ENCODE measurements around the gene GRIN3A. TPM values are rescaled to one million over a fixed set of nuclear protein-coding genes. Genes with fewer than 3 reads are reported as not detected.

Gene GRIN3A
- total RNA-seq, 4 donors from 2014 or later: 0.21 TPM; not detected in 3

- Histone ChIP-seq H3K27ac (no peak overlapping the region), H3K36me3 (no peaks in the 10 kb centered on the region), H3K27me3 (peaks cover 4% of the 10 kb centered on the region), H3K4me3 (no peak overlapping the region), H3K9me3 (no peaks in the 10 kb centered on the region), H3K4me1 (no peaks in the 10 kb centered on the region)
- TF ChIP-seq POLR2A (IDR thresholded peaks at IDR 0.05) (no peak), POLR2AphosphoS5 (IDR thresholded peaks at IDR 0.05) (no peak), EP300 (IDR thresholded peaks at IDR 0.05) (no peak)
- TF ChIP-seq, protein P1, sequence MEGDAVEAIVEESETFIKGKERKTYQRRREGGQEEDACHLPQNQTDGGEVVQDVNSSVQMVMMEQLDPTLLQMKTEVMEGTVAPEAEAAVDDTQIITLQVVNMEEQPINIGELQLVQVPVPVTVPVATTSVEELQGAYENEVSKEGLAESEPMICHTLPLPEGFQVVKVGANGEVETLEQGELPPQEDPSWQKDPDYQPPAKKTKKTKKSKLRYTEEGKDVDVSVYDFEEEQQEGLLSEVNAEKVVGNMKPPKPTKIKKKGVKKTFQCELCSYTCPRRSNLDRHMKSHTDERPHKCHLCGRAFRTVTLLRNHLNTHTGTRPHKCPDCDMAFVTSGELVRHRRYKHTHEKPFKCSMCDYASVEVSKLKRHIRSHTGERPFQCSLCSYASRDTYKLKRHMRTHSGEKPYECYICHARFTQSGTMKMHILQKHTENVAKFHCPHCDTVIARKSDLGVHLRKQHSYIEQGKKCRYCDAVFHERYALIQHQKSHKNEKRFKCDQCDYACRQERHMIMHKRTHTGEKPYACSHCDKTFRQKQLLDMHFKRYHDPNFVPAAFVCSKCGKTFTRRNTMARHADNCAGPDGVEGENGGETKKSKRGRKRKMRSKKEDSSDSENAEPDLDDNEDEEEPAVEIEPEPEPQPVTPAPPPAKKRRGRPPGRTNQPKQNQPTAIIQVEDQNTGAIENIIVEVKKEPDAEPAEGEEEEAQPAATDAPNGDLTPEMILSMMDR (IDR thresholded peaks at IDR 0.05): no peak
- 94% methylated on average over 3 of the region's 3 CpGs for WGBS
- no peak for DNase-seq (ENCODE audit: low spot score in 2 of 2)
Observed at GRCh38 chr9:101605547-101605946, 132.9 kb downstream of the GRIN3A start.

GRCh38 chr9:101604296-101604695 is 134.2 kb downstream of the GRIN3A start:
- H3K4me3 ChIP-seq: no peak overlapping the region
- H3K4me1 ChIP-seq: no peaks in the 10 kb centered on the region
- TF ChIP-seq, protein P1 (IDR thresholded peaks at IDR 0.05): no peak
- TF ChIP-seq POLR2A (IDR thresholded peaks at IDR 0.05) (no peak), EP300 (IDR thresholded peaks at IDR 0.05) (no peak), POLR2AphosphoS5 (IDR thresholded peaks at IDR 0.05) (no peak)
- no peak for DNase-seq (ENCODE audit: low spot score in 2 of 2)
- H3K36me3 ChIP-seq: no peaks in the 10 kb centered on the region
- H3K27ac ChIP-seq: no peak overlapping the region
- peaks cover 4% of the 10 kb centered on the region for H3K27me3 ChIP-seq
- 67% methylated on average over 2 of the region's 2 CpGs for WGBS
- H3K9me3 ChIP-seq: no peaks in the 10 kb centered on the region

DNA sequence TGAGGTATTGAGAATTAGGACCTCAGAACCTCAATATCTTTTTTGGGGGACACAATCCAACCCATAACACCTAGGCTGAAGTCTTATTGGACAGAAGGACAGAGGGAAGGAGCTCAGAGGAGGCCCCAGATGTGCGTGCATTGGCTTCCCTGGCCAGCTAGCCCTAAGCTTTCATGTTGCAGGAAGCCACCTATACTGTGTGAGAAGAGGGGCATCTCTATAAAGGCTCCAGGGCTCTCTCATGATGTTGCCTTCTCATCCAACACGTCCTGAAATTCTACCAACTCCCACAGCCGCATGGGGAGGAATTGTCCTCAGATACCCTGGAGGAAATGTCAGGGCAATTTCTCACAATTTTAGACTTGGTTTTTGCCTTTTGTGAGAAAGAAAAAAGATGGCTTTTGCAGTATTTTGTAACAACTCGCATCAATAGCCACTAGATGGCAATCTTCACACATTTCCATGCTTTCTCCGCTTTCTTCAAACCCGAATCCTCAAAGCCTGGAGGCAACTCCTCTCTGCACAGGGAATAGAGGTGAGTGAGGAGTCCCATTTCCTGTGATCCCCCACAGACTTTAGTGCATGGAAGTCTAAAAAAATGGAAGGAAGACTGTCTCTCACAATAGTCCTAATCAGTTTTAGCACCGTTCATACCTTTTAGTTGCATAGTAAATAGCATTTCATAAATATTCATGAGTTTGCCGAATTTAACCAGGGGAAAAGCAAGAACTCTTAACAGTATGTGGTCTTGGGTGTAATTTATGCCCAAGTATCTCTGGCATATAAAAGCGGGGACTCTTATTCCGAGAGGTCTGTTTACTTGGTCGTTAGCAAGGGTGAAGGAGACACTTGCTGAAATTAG is 136.3 kb downstream of the GRIN3A start:
- DNase-seq (ENCODE audit: low spot score in 2 of 2): no peak
- H3K4me1 ChIP-seq: no peaks in the 10 kb centered on the region
- no peak for TF ChIP-seq EP300 (IDR thresholded peaks at IDR 0.05)
- TF ChIP-seq, protein P1 (IDR thresholded peaks at IDR 0.05): peak in 1 of 2 donors; percentile 45
- WGBS: 25% methylated on average over 11 of the region's 11 CpGs
- H3K36me3 ChIP-seq: no peaks in the 10 kb centered on the region
- no peak overlapping the region for H3K27ac ChIP-seq
- H3K4me3 ChIP-seq: no peak overlapping the region
- no peaks in the 10 kb centered on the region for H3K9me3 ChIP-seq
- H3K27me3 ChIP-seq: peaks cover 4% of the 10 kb centered on the region

DNA sequence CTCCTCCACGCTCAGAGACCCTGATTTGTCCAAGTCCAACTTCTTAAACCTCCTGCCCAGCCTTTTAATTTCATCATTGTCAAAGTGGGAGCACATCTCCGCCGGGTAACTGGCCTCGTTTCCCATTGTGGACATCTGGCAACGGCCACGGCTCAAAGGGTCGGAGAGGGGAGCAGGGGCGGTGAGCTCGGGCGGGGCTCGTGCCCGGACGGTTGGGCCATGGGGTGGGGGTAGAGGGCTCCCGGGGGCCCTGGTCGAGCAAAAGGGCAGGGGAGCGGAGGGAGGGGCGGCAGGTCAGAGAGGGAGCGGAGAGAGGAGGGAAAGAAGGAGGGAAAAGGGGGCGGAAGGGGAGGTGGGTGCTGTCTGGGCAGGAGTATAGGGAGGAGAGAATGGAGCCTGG is 143.7 kb downstream of the GRIN3A start, which contains the start of gene PPP3R2:
PPP3R2 (minus strand) TSS at position 174 of the 400 bp plus-strand sequence; CDS start at position 126, 48 bp downstream.
- no peak for DNase-seq (ENCODE audit: low spot score in 2 of 2)
- WGBS: 93% methylated on average over 19 of the region's 19 CpGs
- Histone ChIP-seq H3K27me3 (no peaks in the 10 kb centered on the region), H3K4me1 (no peaks in the 10 kb centered on the region), H3K36me3 (no peaks in the 10 kb centered on the region), H3K4me3 (no peak within 1 kb of the TSS), H3K27ac (no peak within 1 kb of the TSS), H3K9me3 (no peaks in the 10 kb centered on the region)
- no peak for TF ChIP-seq POLR2AphosphoS5 (IDR thresholded peaks at IDR 0.05)
- TF ChIP-seq EP300 (IDR thresholded peaks at IDR 0.05): no peak
- no peak for TF ChIP-seq POLR2A (IDR thresholded peaks at IDR 0.05)
- TF ChIP-seq, protein P1 (IDR thresholded peaks at IDR 0.05): no peak

DNA sequence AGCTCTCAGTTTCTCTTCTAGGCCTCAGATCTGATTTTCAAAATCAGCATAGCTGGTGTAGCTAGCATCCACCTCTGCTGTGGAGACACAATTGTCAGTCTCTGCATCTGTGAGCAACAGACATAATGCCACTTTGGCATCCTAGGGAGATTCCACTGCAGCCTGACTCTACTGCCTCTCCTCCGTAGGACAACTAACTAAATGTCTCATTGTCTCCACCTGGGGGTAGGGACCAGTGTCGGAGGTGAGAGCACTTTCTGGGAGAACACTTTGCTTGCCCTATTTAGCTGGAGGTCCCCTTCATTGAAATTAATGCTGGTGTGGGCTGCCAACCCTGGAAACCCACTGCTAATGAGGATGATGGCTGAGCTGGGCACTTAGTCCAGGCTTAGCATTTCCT is 145.1 kb downstream of the GRIN3A start:
- DNase-seq (ENCODE audit: low spot score in 2 of 2): no peak
- no peaks in the 10 kb centered on the region for H3K4me1 ChIP-seq
- 73% methylated on average over 2 of the region's 2 CpGs for WGBS
- H3K36me3 ChIP-seq: no peaks in the 10 kb centered on the region
- H3K27ac ChIP-seq: no peak overlapping the region
- H3K4me3 ChIP-seq: no peak overlapping the region
- no peak for TF ChIP-seq POLR2AphosphoS5 (IDR thresholded peaks at IDR 0.05)
- TF ChIP-seq, protein P1 (IDR thresholded peaks at IDR 0.05): no peak
- TF ChIP-seq POLR2A (IDR thresholded peaks at IDR 0.05): no peak
- no peak for TF ChIP-seq EP300 (IDR thresholded peaks at IDR 0.05)
- no peaks in the 10 kb centered on the region for H3K9me3 ChIP-seq
- H3K27me3 ChIP-seq: no peaks in the 10 kb centered on the region
